CD4-positive, alpha-beta memory T cell (primary cell): ENCODE data around the gene F8A2. TPM values are rescaled to one million over a fixed set of nuclear protein-coding genes. Genes with fewer than 3 reads are reported as not detected.
"Not testable (repeated sequence)": the region's sequence is repeated elsewhere in the genome, so short reads cannot be mapped to it uniquely, and the experiment has no call there.

Source experiments
- CTCF ChIA-PET: fragments of 350-600 bp; sonication (Branson Sonifier 250); formaldehyde crosslinking; loops from one replicate; lab custom pipeline; 2021; ENCODE audit warnings: inconsistent platforms; ENCODE audit not compliant: partially characterized antibody; lab: Charles Lee
- POLR2A ChIA-PET: fragments of 350-600 bp; sonication (Branson Sonifier 250); formaldehyde crosslinking; loops from one replicate; lab custom pipeline; 2021; ENCODE audit not compliant: partially characterized antibody; lab: Charles Lee
- DNase-seq, 5 donors: peaks; one replicate each; pipeline versions ENCODE4 v3.0.0 to v3.0.0-alpha.2; 2020 to 2022; ENCODE audit warnings: mixed read lengths in 1 of 5
- H3K27ac ChIP-seq: one replicate; pipeline ENCODE4 v1.7.0; 2013; ENCODE audit warnings: low read depth, low read length
- H3K27me3 ChIP-seq: 2 replicates; pipeline ENCODE4 v1.7.0; 2013; ENCODE audit warnings: mild to moderate bottlenecking, low read length, moderate library complexity; ENCODE audit not compliant: insufficient read depth
- H3K36me3 ChIP-seq: 2 replicates; pipeline ENCODE4 v1.7.0; 2013; ENCODE audit warnings: mild to moderate bottlenecking, low read length, moderate library complexity; ENCODE audit not compliant: insufficient read depth
- H3K4me1 ChIP-seq: 2 replicates; pipeline ENCODE4 v1.7.0; 2013; ENCODE audit warnings: mild to moderate bottlenecking, low read length, moderate library complexity; ENCODE audit not compliant: insufficient read depth
- H3K4me3 ChIP-seq, 2 donors: one replicate each; pipeline ENCODE4 v1.7.0; 2013; ENCODE audit warnings: low read length in 2 of 2, mild to moderate bottlenecking in 1 of 2
- H3K9me3 ChIP-seq, 2 donors: one replicate each; pipeline ENCODE4 v1.7.0; 2013; ENCODE audit warnings: low read length in 2 of 2, control low read depth in 1 of 2; ENCODE audit not compliant: control insufficient read depth in 1 of 2
- H3K27ac Mint-ChIP-seq, 7 donors: one replicate each; pipeline ENCODE4 v1.8.0; 2020 to 2021; ENCODE audit warnings: mixed read lengths in 7 of 7, mild to moderate bottlenecking in 6 of 7, inconsistent platforms in 3 of 7, moderate library complexity in 3 of 7
- H3K27me3 Mint-ChIP-seq, 2 donors: one replicate each; pipeline ENCODE4 v1.8.0; 2020 to 2021; ENCODE audit warnings: mixed read lengths in 2 of 2
- H3K36me3 Mint-ChIP-seq, 2 donors: one replicate each; pipeline ENCODE4 v1.8.0; 2020 to 2021; ENCODE audit warnings: mixed read lengths in 2 of 2, inconsistent platforms in 1 of 2, mild to moderate bottlenecking in 1 of 2
- H3K4me1 Mint-ChIP-seq, 4 donors: one replicate each; pipeline ENCODE4 v1.8.0; 2020 to 2021; ENCODE audit warnings: mixed read lengths in 4 of 4, mild to moderate bottlenecking in 1 of 4
- H3K4me3 Mint-ChIP-seq, 8 donors: one replicate each; pipeline ENCODE4 v1.8.0; 2020 to 2021; ENCODE audit warnings: mixed read lengths in 8 of 8, mild to moderate bottlenecking in 7 of 8, moderate library complexity in 6 of 8, inconsistent platforms in 3 of 8
- H3K9me3 Mint-ChIP-seq, 8 donors: one replicate each; pipeline ENCODE4 v1.8.0; 2020 to 2021; ENCODE audit warnings: mixed read lengths in 8 of 8, mild to moderate bottlenecking in 5 of 8, inconsistent platforms in 3 of 8, moderate library complexity in 1 of 8
- intact Hi-C: fragments of 100-400 bp; cut with micrococcal nuclease; formaldehyde crosslinking; loops from one replicate; pipeline ENCODE4 v1.15.1; 2023
- polyA plus RNA-seq, 2 donors: library from polyadenylated mRNA; unstranded; fragments of 300-500 nt; fragmentation: Illumina TruSeq; gene quantifications; one replicate each; pipeline ENCODE4 v1.2.3, GENCODE V29; 2021
- total RNA-seq, 2 experiments: library from RNA; stranded (reverse); gene quantifications; one replicate each; pipeline ENCODE4 v1.2.3, GENCODE V29; 2021

Gene F8A2
- total and polyA plus RNA-seq, 4 experiments from 2014 or later = not detected

DNA sequence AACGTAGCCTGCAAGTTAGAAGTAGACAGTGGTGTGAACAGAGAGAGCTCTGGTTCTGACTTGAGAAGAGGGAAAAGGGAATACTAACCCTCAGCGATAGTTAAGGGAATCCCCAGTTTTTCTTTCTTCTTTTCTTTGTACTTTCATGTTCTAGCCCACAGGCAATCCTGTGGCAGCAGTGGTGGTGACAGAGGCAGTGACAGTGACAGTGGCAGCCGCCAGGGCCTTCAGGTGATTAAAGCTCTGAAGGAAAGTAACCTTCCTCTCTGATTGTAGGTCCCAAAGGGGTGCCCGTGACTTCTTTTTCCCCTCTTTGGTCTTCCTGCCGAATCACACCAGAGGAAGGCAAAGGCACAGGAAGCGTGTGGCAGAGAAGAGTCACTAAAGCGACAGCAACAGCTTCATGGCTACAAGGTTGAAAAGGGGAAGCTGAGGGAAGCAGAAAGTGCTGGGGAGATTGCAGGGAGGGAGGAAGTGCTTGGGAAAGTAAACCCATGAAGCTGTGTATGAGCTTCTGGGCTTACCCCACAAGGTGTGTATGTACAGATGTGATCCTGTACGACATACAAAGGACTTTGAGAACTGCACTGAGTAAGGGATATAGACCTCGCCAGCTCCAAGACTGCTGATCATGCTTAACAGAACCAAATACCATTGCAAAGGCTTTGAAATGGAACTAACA lies 8.0 kb upstream of the F8A2 start:
- DNase-seq, H3K27me3 Mint-ChIP-seq, H3K36me3 Mint-ChIP-seq, H3K4me1 ChIP-seq, H3K27ac ChIP-seq, H3K27ac Mint-ChIP-seq, H3K4me3 ChIP-seq, H3K36me3 ChIP-seq, H3K27me3 ChIP-seq, H3K9me3 ChIP-seq, intact Hi-C loops, CTCF ChIA-PET, POLR2A ChIA-PET, H3K9me3 Mint-ChIP-seq, H3K4me1 Mint-ChIP-seq, H3K4me3 Mint-ChIP-seq: not testable (repeated sequence)

DNA sequence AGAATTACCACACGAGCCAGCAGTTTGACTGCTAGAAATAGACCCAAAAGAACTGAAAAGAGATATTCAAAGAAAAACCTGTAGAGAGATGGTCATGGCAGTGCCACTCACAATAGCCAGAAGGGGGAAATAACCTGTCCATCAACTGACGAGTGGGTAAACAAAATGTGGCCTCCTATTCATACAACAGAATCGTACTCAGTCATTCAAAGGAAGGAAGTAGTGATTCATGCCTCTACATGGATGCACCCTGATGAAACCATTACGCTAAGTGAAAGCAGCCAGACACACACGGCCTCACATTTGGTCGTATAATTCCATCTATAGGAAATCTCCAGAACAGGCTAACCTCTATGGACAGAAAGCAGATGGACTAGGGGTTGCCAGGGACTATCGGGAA lies 2.1 kb upstream of the F8A2 start:
- H3K27ac ChIP-seq, POLR2A ChIA-PET, H3K27ac Mint-ChIP-seq: not testable (repeated sequence)

DNA sequence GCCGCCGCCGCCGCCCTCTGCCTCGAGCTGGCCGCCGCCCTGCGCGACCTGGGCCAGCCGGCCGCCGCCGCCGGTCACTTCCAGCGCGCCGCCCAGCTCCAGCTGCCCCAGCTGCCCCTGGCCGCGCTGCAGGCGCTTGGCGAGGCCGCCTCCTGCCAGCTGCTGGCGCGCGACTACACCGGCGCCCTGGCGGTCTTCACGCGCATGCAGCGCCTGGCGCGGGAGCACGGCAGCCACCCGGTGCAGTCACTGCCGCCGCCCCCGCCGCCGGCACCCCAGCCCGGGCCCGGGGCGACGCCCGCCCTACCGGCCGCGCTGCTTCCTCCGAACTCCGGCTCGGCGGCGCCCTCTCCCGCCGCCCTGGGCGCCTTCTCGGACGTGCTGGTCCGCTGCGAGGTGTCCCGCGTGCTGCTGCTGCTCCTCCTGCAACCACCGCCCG lies 653 bp downstream of the F8A2 start:
- H3K27me3 ChIP-seq, CTCF ChIA-PET, POLR2A ChIA-PET, H3K27me3 Mint-ChIP-seq, H3K36me3 Mint-ChIP-seq, intact Hi-C loops, H3K9me3 Mint-ChIP-seq, DNase-seq, H3K27ac Mint-ChIP-seq, H3K4me3 ChIP-seq, H3K36me3 ChIP-seq, H3K27ac ChIP-seq, H3K9me3 ChIP-seq, H3K4me1 ChIP-seq, H3K4me3 Mint-ChIP-seq: not testable (repeated sequence)
- H3K4me1 Mint-ChIP-seq = peaks cover 7 to 12% (median 9%) of the 10 kb centered on the region in 4 donors

More for the DNA sequence above, 2.1 kb upstream of the F8A2 start:
- H3K9me3 Mint-ChIP-seq, H3K4me3 ChIP-seq, H3K4me1 Mint-ChIP-seq, H3K9me3 ChIP-seq, H3K36me3 ChIP-seq, CTCF ChIA-PET, H3K4me1 ChIP-seq, DNase-seq, intact Hi-C loops, H3K27me3 Mint-ChIP-seq, H3K36me3 Mint-ChIP-seq, H3K27me3 ChIP-seq, H3K4me3 Mint-ChIP-seq: not testable (repeated sequence)

DNA sequence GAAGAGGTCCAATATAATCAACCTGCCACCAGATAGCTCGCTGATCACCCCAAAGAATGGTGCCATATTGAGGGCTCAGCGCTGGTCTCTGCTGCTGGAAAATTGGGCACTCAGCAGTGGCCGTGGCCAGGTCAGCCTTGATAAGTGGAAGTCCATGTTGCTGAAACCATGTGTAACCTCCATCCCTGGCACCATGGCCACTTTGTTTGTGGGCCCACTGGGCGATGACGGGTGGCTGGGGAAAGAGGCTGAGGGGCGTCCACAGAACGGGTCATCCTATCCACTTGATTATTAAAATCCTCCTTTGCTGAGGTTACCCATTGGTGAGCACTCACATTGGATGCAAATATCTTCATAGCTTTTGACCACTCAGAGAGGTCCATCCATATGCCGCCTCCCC lies 7.7 kb downstream of the F8A2 start:
- H3K27me3 Mint-ChIP-seq = no peaks in the 10 kb centered on the region
- peaks cover 7 to 12% of the 10 kb centered on the region in 2 donors for H3K36me3 Mint-ChIP-seq
- H3K4me3 Mint-ChIP-seq = no peak overlapping the region
- peaks cover 0 to 13% (median 6%) of the 10 kb centered on the region in 8 donors for H3K9me3 Mint-ChIP-seq
- Histone ChIP-seq H3K9me3 (no peaks in the 10 kb centered on the region), H3K4me3 (no peak overlapping the region), H3K4me1 (peaks cover 4% of the 10 kb centered on the region), H3K27me3 (no peaks in the 10 kb centered on the region), H3K27ac (no peak overlapping the region), H3K36me3 (no peaks in the 10 kb centered on the region)
- H3K27ac Mint-ChIP-seq = no peak overlapping the region
- intact Hi-C loops = no loop called here
- ChIA-PET CTCF (no interaction called here), POLR2A (no interaction called here)
- no peak for DNase-seq
- H3K4me1 Mint-ChIP-seq = peaks cover 21 to 40% (median 31%) of the 10 kb centered on the region in 4 donors

DNA sequence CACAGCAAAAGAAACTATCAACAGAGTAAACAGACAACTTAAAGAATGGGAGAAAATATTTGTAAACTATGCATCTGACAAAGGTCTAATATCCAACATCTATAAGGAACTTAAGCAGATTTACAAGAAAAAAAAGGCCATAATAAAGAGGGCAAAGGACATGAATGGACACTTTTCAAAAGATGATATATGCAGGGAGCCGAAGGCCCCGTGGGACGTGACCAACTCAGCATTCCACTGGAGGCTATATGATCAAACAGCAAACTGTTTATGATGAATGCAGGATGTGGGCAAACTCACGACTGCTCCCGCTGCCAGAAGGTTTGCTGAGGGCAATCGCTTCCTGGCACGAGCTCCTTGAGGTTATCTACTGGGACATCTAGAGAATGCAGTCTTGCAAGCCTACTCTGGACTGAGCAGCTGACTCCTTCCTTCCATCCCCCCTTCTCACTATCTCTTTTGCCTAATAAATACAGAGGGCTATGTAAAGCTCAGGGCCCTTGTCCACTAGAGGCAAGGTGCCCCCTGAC lies 12.9 kb downstream of the F8A2 start:
- H3K9me3 ChIP-seq, H3K27me3 Mint-ChIP-seq, H3K27me3 ChIP-seq, H3K36me3 ChIP-seq, H3K4me3 ChIP-seq, CTCF ChIA-PET, POLR2A ChIA-PET, intact Hi-C loops, H3K27ac ChIP-seq, H3K4me1 ChIP-seq, H3K36me3 Mint-ChIP-seq: not testable (repeated sequence)
- Mint-ChIP-seq H3K27ac (peak overlapping the region in 3 of 7 donors; percentile 19 to 80 (median 43)), H3K9me3 (peaks cover 0 to 19% (median 8%) of the 10 kb centered on the region in 8 donors), H3K4me1 (peaks cover 9 to 28% (median 13%) of the 10 kb centered on the region in 4 donors), H3K4me3 (peak overlapping the region in 5 of 8 donors; percentile 2 to 62 (median 2))
- peak in 4 of 5 donors; percentile 8 to 42 (median 22) for DNase-seq

DNA sequence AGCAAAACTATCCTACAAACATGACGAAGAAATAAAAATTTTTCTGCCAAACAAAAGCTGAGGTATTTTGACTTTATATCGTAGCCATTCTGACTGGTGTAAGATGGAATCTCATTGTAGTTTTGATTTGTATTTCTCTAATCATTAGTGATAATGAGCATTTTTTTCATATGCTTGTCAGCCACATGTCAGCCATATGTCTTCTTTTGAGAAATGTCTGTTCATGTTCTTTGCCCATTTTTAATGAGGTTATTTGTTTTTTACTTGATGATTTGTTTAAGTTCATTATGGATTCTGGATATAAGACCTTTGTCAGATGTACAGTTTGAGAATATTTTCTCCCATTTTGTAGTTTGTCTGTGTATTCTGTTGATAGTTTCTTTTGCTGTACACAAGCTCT lies 24.5 kb downstream of the F8A2 start:
- Histone ChIP-seq H3K9me3 (no peaks in the 10 kb centered on the region), H3K27me3 (no peaks in the 10 kb centered on the region), H3K36me3 (no peaks in the 10 kb centered on the region), H3K27ac (no peak overlapping the region), H3K4me1 (no peaks in the 10 kb centered on the region), H3K4me3 (no peak overlapping the region)
- no peak overlapping the region for H3K4me3 Mint-ChIP-seq
- no peaks in the 10 kb centered on the region for H3K4me1 Mint-ChIP-seq
- POLR2A ChIA-PET = no interaction called here
- intact Hi-C loops = no loop called here
- H3K9me3 Mint-ChIP-seq = peaks cover 0 to 32% (median 22%) of the 10 kb centered on the region in 8 donors
- no peak for DNase-seq
- H3K36me3 Mint-ChIP-seq = peaks cover 1 to 9% of the 10 kb centered on the region in 2 donors
- H3K27ac Mint-ChIP-seq = no peak overlapping the region
- H3K27me3 Mint-ChIP-seq = no peaks in the 10 kb centered on the region
- CTCF ChIA-PET = no interaction called here

DNA sequence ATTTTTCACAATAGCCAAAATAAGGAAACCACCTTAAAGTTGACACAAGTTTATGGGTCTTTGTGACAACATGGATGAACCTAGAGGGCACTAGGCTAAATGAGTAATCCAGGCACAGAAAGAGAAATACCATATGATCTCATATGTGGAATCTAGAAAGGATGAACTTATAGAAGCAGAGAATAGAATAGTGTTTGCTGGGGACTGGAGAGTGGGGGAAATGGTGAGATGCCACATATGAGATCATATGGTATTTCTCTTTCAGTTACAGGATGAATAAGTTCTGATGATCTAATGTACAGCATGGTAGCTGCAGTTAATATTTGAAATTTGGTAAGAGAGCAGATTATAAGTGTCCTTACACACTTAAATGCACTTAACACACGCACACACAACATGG lies 35.9 kb downstream of the F8A2 start:
- Histone ChIP-seq H3K36me3 (no peaks in the 10 kb centered on the region), H3K27ac (no peak overlapping the region), H3K9me3 (no peaks in the 10 kb centered on the region), H3K27me3 (no peaks in the 10 kb centered on the region), H3K4me3 (no peak overlapping the region), H3K4me1 (no peaks in the 10 kb centered on the region)
- no peaks in the 10 kb centered on the region for H3K27me3 Mint-ChIP-seq
- intact Hi-C loops = no loop called here
- DNase-seq = no peak
- H3K27ac Mint-ChIP-seq = peak overlapping the region in 1 of 7 donors; percentile 7
- ChIA-PET POLR2A (no interaction called here), CTCF (no interaction called here)
- peaks cover 0 to 2% of the 10 kb centered on the region in 2 donors for H3K36me3 Mint-ChIP-seq
- no peaks in the 10 kb centered on the region for H3K4me1 Mint-ChIP-seq
- no peak overlapping the region for H3K4me3 Mint-ChIP-seq
- H3K9me3 Mint-ChIP-seq = peaks cover 0 to 5% (median 0%) of the 10 kb centered on the region in 8 donors
